GM23338 (cell line): Measurements from ENCODE around the gene ODR4. TPM values are rescaled to one million over a fixed set of nuclear protein-coding genes. Genes with fewer than 3 reads are reported as not detected.

Source experiments
- ATAC-seq: fragments of 200-7000 bp; cut with Tn5 transposase; 3 replicates; pipeline ENCODE4 v1.9.1; 2020
- DNase-seq: peaks from one replicate; pipeline ENCODE4 v3.0.0-alpha.2; 2015; ENCODE audit warnings: low spot score
- H2AFZ ChIP-seq: fragments of 200-600 bp; sonication (generic); 2 replicates; pipeline ENCODE4 v1.8.0; 2016; ENCODE audit warnings: antibody characterized with exemption, mild to moderate bottlenecking, moderate library complexity
- H3F3A ChIP-seq: fragments of 200-600 bp; sonication (generic); replicated peaks from 2 replicates; pipeline ENCODE4 v1.8.0; 2017; ENCODE audit warnings: antibody characterized with exemption, mixed run types, low read depth
- H3K27ac ChIP-seq: fragments of 200-600 bp; sonication (generic); 2 replicates; pipeline ENCODE4 v1.6.1; 2016; ENCODE audit warnings: low read depth
- H3K27me3 ChIP-seq: fragments of 200-600 bp; sonication (generic); 2 replicates; pipeline ENCODE4 v1.8.0; 2016; ENCODE audit warnings: mild to moderate bottlenecking, mixed run types, moderate library complexity; ENCODE audit not compliant: insufficient read depth
- H3K36me3 ChIP-seq: fragments of 200-600 bp; sonication (generic); 2 replicates; pipeline ENCODE4 v1.8.0; 2016; ENCODE audit warnings: mild to moderate bottlenecking; ENCODE audit not compliant: insufficient read depth
- H3K4me1 ChIP-seq: fragments of 200-600 bp; sonication (generic); 2 replicates; pipeline ENCODE4 v1.8.0; 2016; ENCODE audit warnings: mild to moderate bottlenecking, moderate library complexity; ENCODE audit not compliant: insufficient read depth
- H3K4me2 ChIP-seq: fragments of 200-600 bp; sonication (generic); 2 replicates; pipeline ENCODE4 v1.7.1; 2017; ENCODE audit warnings: mixed run types
- H3K4me3 ChIP-seq: fragments of 200-600 bp; sonication (generic); 2 replicates; pipeline ENCODE4 v1.6.1; 2016; ENCODE audit warnings: mixed run types
- H3K79me2 ChIP-seq: fragments of 200-600 bp; sonication (generic); replicated peaks from 2 replicates; pipeline ENCODE4 v1.8.0; 2017; ENCODE audit warnings: mild to moderate bottlenecking; ENCODE audit not compliant: insufficient read depth
- H3K9me2 ChIP-seq: fragments of 200-600 bp; sonication (generic); 2 replicates; pipeline ENCODE4 v1.8.0; 2017; ENCODE audit not compliant: insufficient read depth
- H4K20me1 ChIP-seq: fragments of 200-600 bp; sonication (generic); replicated peaks from 2 replicates; pipeline ENCODE4 v1.8.0; 2017; ENCODE audit warnings: mild to moderate bottlenecking; ENCODE audit not compliant: insufficient read depth
- H3K27ac Mint-ChIP-seq: 2 replicates; pipeline ENCODE4 v1.8.0; 2020; ENCODE audit warnings: inconsistent platforms, mild to moderate bottlenecking, moderate library complexity, mixed read lengths
- H3K27me3 Mint-ChIP-seq: 3 replicates; pipeline ENCODE4 v1.8.0; 2022; ENCODE audit warnings: low read depth, mild to moderate bottlenecking, moderate library complexity, mixed read lengths, inconsistent platforms; ENCODE audit not compliant: insufficient read depth, poor library complexity
- H3K36me3 Mint-ChIP-seq: 3 replicates; pipeline ENCODE4 v1.8.0; 2021; ENCODE audit warnings: low read depth, mild to moderate bottlenecking, inconsistent platforms, moderate library complexity, mixed read lengths
- H3K4me1 Mint-ChIP-seq: 3 replicates; pipeline ENCODE4 v1.8.0; 2020; ENCODE audit warnings: mild to moderate bottlenecking, inconsistent platforms, mixed read lengths
- H3K4me3 Mint-ChIP-seq: 3 replicates; pipeline ENCODE4 v1.8.0; 2021; ENCODE audit warnings: moderate library complexity, mild to moderate bottlenecking, inconsistent platforms, mixed read lengths
- H3K9me3 Mint-ChIP-seq: 3 replicates; pipeline ENCODE4 v1.8.0; 2020; ENCODE audit warnings: moderate library complexity, mild to moderate bottlenecking, inconsistent platforms, mixed read lengths
- CREB1 ChIP-seq: fragments of 250-450 bp; sonication (Bioruptor Pico); IDR thresholded peaks from 2 replicates; pipeline ENCODE4 v1.5.0; 2020; ENCODE audit warnings: low read depth, mild to moderate bottlenecking, moderate library complexity
- CTCF ChIP-seq, 2 experiments: fragments of 200-600 bp in 1 of 2; sonication (generic) in 1 of 2; conservative IDR thresholded peaks; 2 replicates each; pipeline versions ENCODE4 v1.5.1 to v1.6.1; 2016 to 2017; ENCODE audit warnings: antibody characterized with exemption in 2 of 2, low read depth in 2 of 2, mild to moderate bottlenecking in 2 of 2, moderate library complexity in 1 of 2
- ETS1 ChIP-seq: IDR thresholded peaks from 2 replicates; pipeline ENCODE4 v1.6.1; 2016; ENCODE audit warnings: antibody characterized with exemption
- NANOG ChIP-seq: IDR thresholded peaks from 2 replicates; pipeline ENCODE4 v1.6.1; 2016; ENCODE audit warnings: antibody characterized with exemption, borderline replicate concordance
- POLR2AphosphoS5 ChIP-seq: IDR thresholded peaks from 2 replicates; pipeline ENCODE4 v1.6.1; 2016; ENCODE audit warnings: antibody characterized with exemption, low read depth
- REST ChIP-seq: IDR thresholded peaks from one replicate; pipeline ENCODE4 v1.6.1; 2018; ENCODE audit warnings: antibody characterized with exemption; ENCODE audit not compliant: unreplicated experiment
- STAT1 ChIP-seq: IDR thresholded peaks from one replicate; pipeline ENCODE4 v1.6.1; 2016; ENCODE audit warnings: antibody characterized with exemption; ENCODE audit not compliant: unreplicated experiment
- ZNF462 ChIP-seq: fragments of 250-450 bp; sonication (Bioruptor Pico); IDR thresholded peaks from 2 replicates; pipeline ENCODE4 v1.5.0; 2020; ENCODE audit warnings: mild to moderate bottlenecking, moderate library complexity
- polyA plus RNA-seq: library from polyadenylated mRNA; unstranded; fragments of >200 nt; fragmentation: Nextera tagmentation; extraction: Ambion mirVana; gene quantifications from 2 replicates; pipeline ENCODE4 v1.2.1, GENCODE V29; 2016
- total RNA-seq: library from RNA; depleted of rRNA; stranded (reverse); fragments of >200 nt; shearing (Covaris generic); gene quantifications from 2 replicates; pipeline ENCODE4 v1.2.3, GENCODE V29; 2014

Gene ODR4
- total and polyA plus RNA-seq, 2 experiments from 2014 or later, result 17.3 to 18.9 TPM

- no peak for TF ChIP-seq CTCF (conservative IDR thresholded peaks at IDR 0.05; ENCODE audit: low read depth in 2 of 2)
- no peak for TF ChIP-seq STAT1
- no peak for TF ChIP-seq CREB1
- no peak; the same call in 1 of the 2 replicates for TF ChIP-seq POLR2AphosphoS5
- TF ChIP-seq REST, result no peak
- TF ChIP-seq NANOG, result no peak
- TF ChIP-seq ZNF462 (CRISPR knock-in tag), result no peak
- no peak for TF ChIP-seq ETS1
- H3K27ac ChIP-seq, result peak overlapping the region; percentile 84
- H3K4me3 Mint-ChIP-seq, result peak overlapping the region; percentile 100
- DNase-seq (peak; percentile 57), ATAC-seq (peak; percentile 18)
- peaks cover 29% of the 10 kb centered on the region for H3K36me3 ChIP-seq
- peaks cover 87% of the 10 kb centered on the region for H3K79me2 ChIP-seq
- H3K9me2 ChIP-seq, result no peaks in the 10 kb centered on the region
- peaks cover 12% of the 10 kb centered on the region; the same call in 1 of the 2 replicates for H3K4me1 ChIP-seq
- peak overlapping the region; percentile 90 for H3K4me3 ChIP-seq
- H3K4me2 ChIP-seq, result peak overlapping the region; percentile 85
- H3K36me3 Mint-ChIP-seq, result peaks cover 32% of the 10 kb centered on the region; the same call in 2 of the 3 replicates
- H3K27me3 ChIP-seq, result no peaks in the 10 kb centered on the region
- H3K27me3 Mint-ChIP-seq, result peaks cover 3% of the 10 kb centered on the region
- H2AFZ ChIP-seq, result peak overlapping the region; percentile 48
- peaks cover 5% of the 10 kb centered on the region; the same call in 1 of the 3 replicates for H3K9me3 Mint-ChIP-seq
- no peaks in the 10 kb centered on the region for H3K4me1 Mint-ChIP-seq
- no peaks in the 10 kb centered on the region for H3F3A ChIP-seq
- peak overlapping the region; percentile 98 for H3K27ac Mint-ChIP-seq
- peaks cover 17% of the 10 kb centered on the region for H4K20me1 ChIP-seq
These were observed 1.1 kb upstream of the ODR4 start for GRCh38 chr1:186374303-186375151.
